Neuronal stem cell (in vitro differentiated cells): Measurements from ENCODE around the gene DNM1.
A peak's percentile ranks its signal among the peaks of the same experiment; 100 is the strongest.

Experiments
- DNase-seq: peaks from one replicate; pipeline ENCODE4 v3.0.0-alpha.2; 2013; ENCODE audit warnings: low spot score
- H2AFZ ChIP-seq: one replicate; pipeline ENCODE4 v1.6.1; 2013; ENCODE audit warnings: mild to moderate bottlenecking, low read length, inconsistent platforms
- H2AK5ac ChIP-seq: 2 replicates; pipeline ENCODE4 v1.6.1; 2013; ENCODE audit warnings: low read depth, mild to moderate bottlenecking, inconsistent platforms, low read length, moderate library complexity, mixed read lengths
- H2BK120ac ChIP-seq: 2 replicates; pipeline ENCODE4 v1.6.1; 2013; ENCODE audit warnings: low read depth, mild to moderate bottlenecking, inconsistent platforms, low read length, moderate library complexity, mixed read lengths
- H2BK12ac ChIP-seq: one replicate; pipeline ENCODE4 v1.6.1; 2013; ENCODE audit warnings: low read length, inconsistent platforms
- H2BK15ac ChIP-seq: 2 replicates; pipeline ENCODE4 v1.6.1; 2013; ENCODE audit warnings: mild to moderate bottlenecking, low read length, inconsistent platforms, mixed read lengths
- H2BK5ac ChIP-seq: one replicate; pipeline ENCODE4 v1.6.1; 2013; ENCODE audit warnings: inconsistent platforms, mild to moderate bottlenecking, low read length, moderate library complexity
- H3K14ac ChIP-seq: one replicate; pipeline ENCODE4 v1.6.1; 2013; ENCODE audit warnings: low read length, inconsistent platforms
- H3K18ac ChIP-seq: 2 replicates; pipeline ENCODE4 v1.6.1; 2013; ENCODE audit warnings: low read length, inconsistent platforms
- H3K23ac ChIP-seq: 2 replicates; pipeline ENCODE4 v1.6.1; 2013; ENCODE audit warnings: low read depth, mild to moderate bottlenecking, mixed read lengths, low read length, inconsistent platforms; ENCODE audit not compliant: poor library complexity
- H3K27ac ChIP-seq: replicated peaks from 3 replicates; pipeline ENCODE4 v1.5.1; 2013; ENCODE audit warnings: low read length, inconsistent platforms
- H3K27me3 ChIP-seq, 3 experiments: 2 replicates each; pipeline ENCODE4 v1.6.1; 2013; ENCODE audit warnings: low read length in 3 of 3, mild to moderate bottlenecking in 2 of 3, inconsistent platforms in 1 of 3, low read depth in 1 of 3, mixed read lengths in 1 of 3, moderate library complexity in 1 of 3; ENCODE audit not compliant: control insufficient read depth in 3 of 3, insufficient read depth in 3 of 3
- H3K36me3 ChIP-seq, 2 donors: replicated peaks in 1 of 2; 2 replicates each; pipeline ENCODE4 v1.6.1; 2013; ENCODE audit warnings: low read length in 2 of 2; ENCODE audit not compliant: control insufficient read depth in 2 of 2, insufficient read depth in 2 of 2
- H3K4ac ChIP-seq: 2 replicates; pipeline ENCODE4 v1.6.1; 2013; ENCODE audit warnings: inconsistent platforms, mild to moderate bottlenecking, low read length, moderate library complexity
- H3K4me1 ChIP-seq, 2 donors: 1 replicate in 1 of 2; 2 replicates in 1 of 2; pipeline ENCODE4 v1.6.1; 2013; ENCODE audit warnings: low read length in 2 of 2, low read depth in 1 of 2; ENCODE audit not compliant: control insufficient read depth in 2 of 2, insufficient read depth in 1 of 2
- H3K4me2 ChIP-seq: one replicate; pipeline ENCODE4 v1.6.1; 2013; ENCODE audit warnings: mild to moderate bottlenecking, low read length, inconsistent platforms; ENCODE audit not compliant: insufficient read depth, poor library complexity, severe bottlenecking
- H3K4me3 ChIP-seq, 2 donors: 2 replicates each; pipeline ENCODE4 v1.5.1; 2013; ENCODE audit warnings: low read length in 2 of 2, mild to moderate bottlenecking in 2 of 2, inconsistent platforms in 1 of 2, moderate library complexity in 1 of 2
- H3K79me1 ChIP-seq: one replicate; pipeline ENCODE4 v1.6.1; 2013; ENCODE audit warnings: low read depth, mild to moderate bottlenecking, inconsistent platforms, low read length, moderate library complexity
- H3K9ac ChIP-seq: one replicate; pipeline ENCODE4 v1.6.1; 2013; ENCODE audit warnings: mild to moderate bottlenecking, low read depth, low read length, inconsistent platforms; ENCODE audit not compliant: poor library complexity
- H3K9me3 ChIP-seq, 2 donors: replicated peaks in 1 of 2; 2 replicates each; pipeline versions ENCODE3 to v1.6.1; 2013; ENCODE audit warnings: low read length in 2 of 2, mild to moderate bottlenecking in 2 of 2, inconsistent platforms in 1 of 2, low read depth in 1 of 2, mixed read lengths in 1 of 2, moderate library complexity in 1 of 2; ENCODE audit not compliant: control insufficient read depth in 2 of 2, insufficient read depth in 1 of 2
- H4K8ac ChIP-seq: one replicate; pipeline ENCODE4 v1.6.1; 2013; ENCODE audit warnings: low read depth, mild to moderate bottlenecking, inconsistent platforms, low read length, moderate library complexity
- H4K91ac ChIP-seq: one replicate; pipeline ENCODE4 v1.6.1; 2013; ENCODE audit warnings: low read length, low read depth, mild to moderate bottlenecking, inconsistent platforms; ENCODE audit not compliant: poor library complexity
- WGBS, 2 donors: extraction: QIAGEN DNeasy Blood & Tissue Kit; methylation state at CpG; one replicate each; pipeline ENCODE4 v1.1.7; 2013; ENCODE audit warnings: missing lambda C conversion rate in 2 of 2, mixed read lengths in 1 of 2; ENCODE audit not compliant: insufficient read length in 2 of 2, insufficient replicate concordance in 1 of 2; ENCODE audit errors: extremely low coverage in 2 of 2; 5-methylcytosine and 5-hydroxymethylcytosine counted together

Gene DNM1

DNA sequence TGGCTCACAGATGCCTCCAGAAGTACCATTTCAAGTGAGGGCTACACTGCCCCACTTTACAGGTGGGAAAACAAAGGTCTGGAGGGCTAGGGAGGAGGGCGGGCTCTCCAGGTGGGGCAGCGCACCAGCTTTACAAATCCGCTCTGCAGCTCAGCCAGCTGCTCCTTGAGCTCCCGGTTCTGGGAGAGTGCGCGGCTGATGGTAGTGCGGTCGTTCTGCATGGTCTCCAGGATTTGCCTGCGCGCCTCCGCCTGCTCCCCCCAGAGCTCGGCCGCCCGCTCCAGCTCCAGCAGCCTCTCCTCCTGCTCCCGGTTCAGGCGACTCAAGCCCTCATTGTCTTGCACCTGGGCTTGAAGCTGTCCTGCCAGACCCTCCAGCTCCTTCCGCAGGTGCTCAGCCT, 57.2 kb downstream of the DNM1 start:
- no CpG with 5 or more reads among the region's 17 CpGs for WGBS, 2 donors
- Histone ChIP-seq H3K9ac (no peak overlapping the region), H3K4me2 (no peak overlapping the region)

DNA sequence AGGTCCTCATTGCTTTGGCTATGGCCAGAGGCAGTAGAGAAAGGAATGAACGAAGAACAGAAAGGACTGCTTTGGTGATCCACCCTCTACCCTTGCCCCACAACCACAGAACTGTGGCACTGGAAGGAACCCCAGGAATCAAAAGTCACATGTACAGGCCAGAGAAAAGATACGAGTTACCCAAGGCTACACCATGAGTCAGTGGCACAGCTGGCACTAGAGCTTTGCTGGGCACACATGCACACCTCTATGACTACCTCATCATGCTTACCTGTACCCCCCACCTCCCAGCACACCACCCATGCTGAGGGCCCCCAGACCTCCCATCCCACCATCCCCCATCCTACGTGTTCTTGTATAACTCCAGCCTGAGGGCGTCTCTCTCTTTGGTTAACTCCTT, 59.5 kb downstream of the DNM1 start:
- H3K4ac ChIP-seq: no peak overlapping the region
- H3K9me3 ChIP-seq: no peaks in the 10 kb centered on the region
- H3K14ac ChIP-seq: no peak overlapping the region
- no peak overlapping the region for H2AK5ac ChIP-seq
- no peak for DNase-seq
- no peak overlapping the region for H2BK120ac ChIP-seq
- H3K4me2 ChIP-seq: no peak overlapping the region
- H2BK5ac ChIP-seq: no peak overlapping the region
- H3K79me1 ChIP-seq: peaks cover 2% of the 10 kb centered on the region
- H2AFZ ChIP-seq: no peak overlapping the region
- no peak overlapping the region for H3K4me3 ChIP-seq
- H2BK12ac ChIP-seq: no peak overlapping the region
- no peak overlapping the region for H3K18ac ChIP-seq
- H3K9ac ChIP-seq: no peak overlapping the region
- no peaks in the 10 kb centered on the region for H3K4me1 ChIP-seq
- no peak overlapping the region for H3K23ac ChIP-seq
- no peak overlapping the region for H4K8ac ChIP-seq
- no CpG with 5 or more reads among the region's 4 CpGs for WGBS, 2 donors
- H3K27ac ChIP-seq: no peak overlapping the region
- no peak overlapping the region for H2BK15ac ChIP-seq
- H3K27me3 ChIP-seq: no peaks in the 10 kb centered on the region
- no peak overlapping the region for H4K91ac ChIP-seq
- peaks cover 40 to 87% of the 10 kb centered on the region in 2 donors for H3K36me3 ChIP-seq

More for the DNA sequence above, 57.2 kb downstream of the DNM1 start:
- DNase-seq: no peak
- peaks cover 2% of the 10 kb centered on the region for H3K79me1 ChIP-seq
- H3K4me3 ChIP-seq: no peak overlapping the region
- no peak overlapping the region for H3K4ac ChIP-seq
- H3K36me3 ChIP-seq: peaks cover 47 to 74% of the 10 kb centered on the region in 2 donors
- H2BK5ac ChIP-seq: no peak overlapping the region
- peak overlapping the region; percentile 20 for H3K23ac ChIP-seq
- H2BK120ac ChIP-seq: no peak overlapping the region
- no peak overlapping the region for H3K27ac ChIP-seq
- H2AFZ ChIP-seq: no peak overlapping the region
- H4K91ac ChIP-seq: no peak overlapping the region
- no peak overlapping the region for H3K14ac ChIP-seq
- no peak overlapping the region for H2AK5ac ChIP-seq
- H3K9me3 ChIP-seq: no peaks in the 10 kb centered on the region
- H3K18ac ChIP-seq: no peak overlapping the region
- peaks cover 0 to under 1% of the 10 kb centered on the region in 2 donors for H3K4me1 ChIP-seq
- H4K8ac ChIP-seq: no peak overlapping the region
- no peaks in the 10 kb centered on the region for H3K27me3 ChIP-seq
- no peak overlapping the region for H2BK15ac ChIP-seq
- peak overlapping the region; percentile 22 for H2BK12ac ChIP-seq

DNA sequence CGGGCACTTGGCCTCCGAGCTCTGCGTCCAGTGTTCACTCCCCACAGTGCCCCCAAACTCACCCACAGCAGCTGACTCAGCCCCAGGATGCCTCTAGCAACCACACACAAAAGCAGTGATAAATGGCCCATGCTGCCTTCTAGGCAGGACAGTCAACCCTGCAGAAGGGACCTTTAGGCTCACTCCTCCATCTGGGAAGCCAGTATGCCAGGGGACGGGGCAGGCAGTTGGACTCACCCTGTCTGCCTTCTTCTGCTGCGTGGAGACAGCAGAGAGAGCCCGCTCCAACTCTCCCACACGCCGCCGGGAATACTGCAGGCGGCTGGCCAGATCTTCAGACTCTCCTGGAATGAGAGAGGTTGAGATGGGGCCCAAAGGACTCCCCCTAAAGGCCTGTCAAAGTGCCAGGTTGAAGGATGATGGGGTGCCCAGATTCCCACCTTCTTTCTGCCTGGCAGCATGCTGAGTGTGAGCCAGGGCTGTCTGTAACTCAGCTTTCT, 62.2 kb downstream of the DNM1 start:
- no peak overlapping the region for H2BK120ac ChIP-seq
- H3K4me2 ChIP-seq: no peak overlapping the region
- no peak overlapping the region for H3K4ac ChIP-seq
- H4K91ac ChIP-seq: no peak overlapping the region
- H3K9me3 ChIP-seq: no peaks in the 10 kb centered on the region
- H3K79me1 ChIP-seq: peaks cover under 1% of the 10 kb centered on the region
- no peaks in the 10 kb centered on the region for H3K4me1 ChIP-seq
- no peak overlapping the region for H2AK5ac ChIP-seq
- peaks cover 34 to 82% of the 10 kb centered on the region in 2 donors for H3K36me3 ChIP-seq
- no CpG with 5 or more reads among the region's 10 CpGs for WGBS, 2 donors
- H3K23ac ChIP-seq: no peak overlapping the region
- no peaks in the 10 kb centered on the region for H3K27me3 ChIP-seq
- no peak overlapping the region for H4K8ac ChIP-seq
- no peak for DNase-seq
- H3K18ac ChIP-seq: no peak overlapping the region
- H2BK5ac ChIP-seq: no peak overlapping the region
- no peak overlapping the region for H2BK15ac ChIP-seq
- no peak overlapping the region for H3K14ac ChIP-seq
- H3K9ac ChIP-seq: no peak overlapping the region
- H2AFZ ChIP-seq: no peak overlapping the region
- H3K27ac ChIP-seq: no peak overlapping the region
- no peak overlapping the region for H3K4me3 ChIP-seq
- no peak overlapping the region for H2BK12ac ChIP-seq

DNA sequence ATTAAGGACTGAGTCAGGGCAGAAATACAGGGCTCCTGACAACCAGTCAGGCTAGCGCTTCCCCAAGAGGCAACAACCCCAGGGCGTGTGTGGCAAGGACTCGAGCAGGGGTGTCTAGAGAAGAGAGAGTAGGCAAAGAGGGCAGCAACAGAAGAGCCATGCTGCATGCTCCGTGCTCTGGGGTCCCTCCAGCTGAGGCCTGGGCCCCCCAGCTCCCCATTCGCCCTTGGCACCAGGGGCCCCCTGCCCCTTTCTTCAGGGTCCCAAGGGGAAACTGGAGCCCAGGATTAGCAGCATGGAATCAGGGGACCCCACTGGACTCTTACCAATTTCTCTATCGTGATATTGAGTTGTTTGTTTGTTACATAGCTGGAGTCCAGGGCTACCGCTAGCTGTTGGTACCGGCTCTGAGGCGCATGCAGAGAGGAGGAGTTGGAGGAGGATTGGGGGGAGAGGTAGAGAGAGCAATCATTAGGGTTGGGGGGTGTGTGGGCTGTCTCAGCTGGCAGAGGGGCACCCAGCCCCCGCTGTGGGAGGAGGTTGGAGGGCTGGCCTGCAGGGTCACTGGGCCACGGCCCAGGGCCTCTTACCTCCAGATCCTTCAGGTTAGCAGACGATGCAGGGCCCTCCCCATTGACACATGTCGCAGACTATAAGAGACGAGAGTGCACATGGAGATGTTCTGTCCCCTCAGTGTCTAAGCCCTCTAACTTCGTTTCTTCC, 63.9 kb downstream of the DNM1 start:
- no peak overlapping the region for H3K4me3 ChIP-seq
- H3K4ac ChIP-seq: no peak overlapping the region
- no peaks in the 10 kb centered on the region for H3K27me3 ChIP-seq
- H3K9me3 ChIP-seq: no peaks in the 10 kb centered on the region
- no CpG with 5 or more reads among the region's 15 CpGs for WGBS, 2 donors
- no peak overlapping the region for H2AK5ac ChIP-seq
- H3K18ac ChIP-seq: no peak overlapping the region
- no peak overlapping the region for H3K9ac ChIP-seq
- no peak overlapping the region for H2BK15ac ChIP-seq
- H3K23ac ChIP-seq: no peak overlapping the region
- no peak overlapping the region for H4K8ac ChIP-seq
- no peaks in the 10 kb centered on the region for H3K4me1 ChIP-seq
- H3K14ac ChIP-seq: no peak overlapping the region
- no peak overlapping the region for H2BK5ac ChIP-seq
- H4K91ac ChIP-seq: no peak overlapping the region
- no peak overlapping the region for H2BK12ac ChIP-seq
- H3K36me3 ChIP-seq: peaks cover 29 to 78% of the 10 kb centered on the region in 2 donors
- H3K27ac ChIP-seq: no peak overlapping the region
- H2AFZ ChIP-seq: no peak overlapping the region
- no peaks in the 10 kb centered on the region for H3K79me1 ChIP-seq
- no peak for DNase-seq
- H2BK120ac ChIP-seq: no peak overlapping the region
- H3K4me2 ChIP-seq: no peak overlapping the region
